Kidney glomerular epithelial cell (primary cell): ENCODE measurements around the gene OSBPL5.
"Not testable (repeated sequence)": the region's sequence is repeated elsewhere in the genome, so short reads cannot be mapped to it uniquely, and the experiment has no call there.

Source experiments
- DNase-seq: peaks from one replicate; lab custom pipeline; 2025; lab: John Stamatoyannopoulos, UW

OSBPL5 gene

GRCh38 chr11:3121416-3121815, 43.7 kb downstream of the OSBPL5 start:
- DNase-seq, result no peak

DNA sequence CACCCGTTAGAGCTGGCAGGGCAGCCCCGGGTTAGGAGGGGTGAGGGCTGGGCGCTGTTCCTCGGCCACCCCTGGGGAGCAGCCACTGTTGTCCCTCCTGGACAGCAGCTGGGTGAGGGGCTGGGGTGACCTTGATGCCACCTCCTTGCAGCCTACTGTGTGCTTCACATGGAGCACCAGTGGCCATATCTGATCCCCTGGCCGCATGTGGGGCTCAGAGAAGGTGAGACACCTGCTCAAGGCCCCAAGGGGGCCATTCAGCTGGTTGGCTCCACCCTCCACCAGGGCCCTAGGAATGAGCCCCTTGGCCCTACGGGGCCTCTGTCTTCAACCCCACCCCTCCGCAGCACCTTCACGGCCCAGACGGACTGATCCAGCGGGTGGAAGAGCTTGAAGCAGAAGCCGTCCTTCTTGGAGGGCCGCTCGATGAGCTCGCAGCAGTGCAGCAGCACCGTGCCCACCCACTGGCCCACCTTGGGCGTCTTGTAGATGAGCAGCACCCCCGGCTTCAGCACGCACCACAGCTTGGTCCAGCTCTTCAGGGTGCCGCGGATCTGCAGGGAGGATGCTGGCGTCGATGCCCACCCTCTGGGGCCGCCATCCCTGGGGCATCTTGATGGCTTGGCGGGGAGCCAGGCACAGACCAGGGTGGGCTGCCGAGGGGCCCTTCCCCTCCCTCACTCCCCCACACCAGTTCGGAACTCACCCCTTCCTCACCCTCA, 44.9 kb downstream of the OSBPL5 start:
- no peak for DNase-seq

DNA sequence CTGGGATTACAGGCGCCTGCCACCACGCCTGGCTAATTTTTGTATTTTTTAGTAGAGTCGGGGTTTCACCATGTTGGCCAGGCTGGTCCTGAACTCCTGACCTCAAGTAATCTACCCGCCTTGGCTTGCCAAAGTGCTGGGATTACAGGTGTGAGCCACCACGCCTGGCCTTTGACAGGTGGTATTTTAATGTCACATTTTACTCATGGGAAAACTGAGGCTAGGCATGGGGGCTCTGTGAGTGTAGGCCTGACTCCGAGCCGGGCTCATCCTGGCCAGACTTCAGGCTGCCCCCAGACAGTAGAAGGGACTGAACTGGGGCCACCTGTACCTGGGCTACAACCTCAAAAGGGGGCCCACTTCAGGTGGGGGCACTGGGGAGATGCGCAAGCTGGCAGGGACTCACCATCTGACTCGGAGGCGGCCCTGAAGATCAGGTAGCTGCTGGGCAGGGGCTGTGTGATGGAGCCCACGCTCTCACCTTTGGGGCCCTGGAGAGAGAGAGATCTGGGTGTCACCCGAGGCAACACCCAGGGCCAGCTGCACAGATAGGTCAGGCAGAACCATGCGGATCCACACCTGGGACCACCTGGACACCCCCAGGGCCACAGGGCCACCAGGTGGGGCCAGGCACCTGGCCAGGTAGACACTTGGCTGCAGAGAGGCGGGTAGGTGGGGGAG, 45.8 kb downstream of the OSBPL5 start:
- DNase-seq, result no peak

DNA sequence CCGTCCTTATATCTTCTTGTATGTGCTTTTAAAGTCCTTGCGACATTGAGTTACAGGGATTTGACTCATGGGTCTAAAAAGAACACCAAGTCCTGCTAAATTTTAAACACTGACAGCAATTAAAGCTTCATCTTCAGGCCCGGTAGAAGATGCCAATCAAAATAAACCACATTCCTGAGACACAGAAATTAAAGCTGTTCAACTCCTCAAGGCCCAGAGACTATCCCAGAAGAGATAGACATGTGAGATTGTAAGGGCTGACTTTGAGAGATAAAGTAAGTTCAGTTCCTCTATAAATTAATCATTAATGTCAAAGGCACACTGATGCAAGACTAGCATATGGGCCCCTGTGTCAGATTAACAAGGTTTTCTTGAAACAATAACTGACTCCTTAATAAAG, 49.8 kb downstream of the OSBPL5 start:
- no peak for DNase-seq

DNA sequence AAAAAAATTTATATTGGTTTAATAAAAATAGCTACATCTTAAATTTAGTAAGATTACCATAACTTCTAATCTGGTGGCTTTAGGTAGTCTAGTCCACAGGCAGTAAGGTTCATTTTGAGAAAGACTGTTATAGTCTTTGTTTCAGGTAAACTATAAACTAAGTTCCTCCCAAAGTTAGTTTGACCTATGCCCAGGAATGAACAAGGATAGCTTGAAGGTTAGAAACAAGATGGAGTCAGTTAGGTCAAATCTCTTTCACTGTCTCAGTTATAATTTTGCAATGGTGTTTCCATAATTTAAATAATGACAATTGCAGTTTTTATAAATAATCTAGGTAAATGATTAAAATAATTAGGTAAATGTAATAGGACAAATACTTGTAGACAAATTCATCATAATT, 51.4 kb downstream of the OSBPL5 start:
- DNase-seq, result not testable (repeated sequence)

DNA sequence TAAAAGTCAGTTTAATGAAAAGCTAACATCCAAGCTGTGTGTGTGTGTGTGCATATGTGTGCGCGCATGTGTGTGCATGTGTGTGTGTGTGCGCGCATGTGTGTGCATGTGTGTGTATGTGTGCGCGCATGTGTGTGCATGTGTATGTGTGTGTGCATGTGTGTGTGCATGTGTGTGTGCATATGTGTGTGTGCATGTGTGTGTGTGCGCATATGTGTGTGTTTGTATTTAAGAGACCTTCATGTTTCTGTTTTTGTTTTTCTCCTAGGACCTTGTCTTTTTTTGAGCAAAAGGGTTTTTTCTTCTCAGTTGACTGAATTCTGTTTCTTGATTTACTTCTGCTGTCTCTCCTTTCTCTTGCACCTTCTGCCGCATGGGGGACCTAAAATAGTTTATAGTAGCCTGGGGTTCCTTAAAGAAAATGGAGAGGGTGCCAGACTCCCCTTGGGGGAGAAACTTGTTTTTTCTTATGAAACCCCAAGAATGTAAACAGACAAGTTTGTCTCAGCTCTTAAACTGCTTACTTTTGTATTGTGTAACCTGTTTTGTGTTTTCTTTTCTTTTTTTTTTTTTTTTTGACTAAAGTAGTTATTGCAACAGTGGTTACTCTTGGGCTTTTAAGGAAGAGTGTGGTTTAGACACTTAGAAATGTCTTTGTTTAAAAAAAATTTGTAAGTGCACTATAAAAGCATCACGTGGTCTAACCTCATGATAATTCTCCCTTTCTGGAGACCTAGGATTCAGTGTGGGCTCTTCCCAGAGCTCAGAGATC, 53.0 kb downstream of the OSBPL5 start:
- DNase-seq, result no peak

DNA sequence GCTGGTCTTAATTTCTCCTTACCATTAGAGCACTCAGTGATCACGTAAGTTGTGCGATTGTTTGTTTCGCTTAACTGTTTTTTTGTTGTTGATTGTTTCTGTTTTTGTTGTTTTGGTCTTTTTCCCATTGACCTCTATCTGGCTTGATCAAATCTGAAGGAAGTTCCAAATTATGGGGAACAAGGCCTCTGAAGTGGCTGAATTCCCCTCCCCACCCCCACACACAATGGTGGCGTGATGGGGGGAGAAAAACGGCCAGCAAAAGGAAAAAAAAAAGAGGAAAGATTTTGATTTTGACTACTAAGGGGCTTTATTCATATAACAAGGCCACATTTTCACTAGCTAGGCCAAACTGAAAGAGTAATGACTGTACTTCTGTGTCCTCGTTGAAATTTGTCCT, 53.6 kb downstream of the OSBPL5 start:
- no peak for DNase-seq

DNA sequence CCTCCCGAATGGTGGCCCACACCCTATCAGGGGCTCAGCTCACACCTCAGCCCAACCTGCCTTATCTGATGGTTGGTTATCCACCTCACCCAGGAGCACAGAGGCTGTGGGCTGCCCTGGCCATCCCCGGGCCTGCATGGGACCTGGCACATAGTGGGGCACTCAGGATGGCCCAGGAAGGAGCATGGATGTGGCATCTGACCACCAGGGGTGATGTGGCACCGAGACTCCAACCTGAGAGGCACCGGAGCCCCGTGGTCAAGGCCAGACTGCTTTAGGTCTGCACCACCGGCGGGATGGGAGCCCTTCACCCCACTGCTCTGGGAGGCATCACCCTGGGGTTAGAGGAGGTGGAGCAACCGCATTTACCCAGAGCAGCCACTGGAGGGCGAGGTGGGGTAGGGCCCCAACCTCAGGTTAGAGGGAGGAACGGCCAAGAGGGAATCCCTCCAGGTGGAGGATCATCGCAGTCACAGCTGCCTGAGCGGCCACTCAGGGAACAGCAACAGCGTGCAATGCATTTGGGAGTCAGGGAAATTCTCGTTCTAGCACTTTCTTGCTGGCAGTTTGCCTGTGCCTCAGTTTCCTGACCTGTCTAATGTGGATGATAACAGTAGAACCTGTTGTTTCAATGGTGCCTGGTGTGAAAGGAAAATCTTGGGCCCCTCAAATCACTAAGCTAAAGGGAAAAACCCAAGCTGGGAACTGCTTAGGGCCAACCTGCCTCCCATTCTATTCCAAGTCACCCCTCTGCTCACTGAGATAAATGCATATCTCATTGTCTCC, 55.0 kb downstream of the OSBPL5 start:
- DNase-seq, result no peak

- DNase-seq, result no peak
These were observed 55.7 kb downstream of the OSBPL5 start for GRCh38 chr11:3109434-3109833.

DNA sequence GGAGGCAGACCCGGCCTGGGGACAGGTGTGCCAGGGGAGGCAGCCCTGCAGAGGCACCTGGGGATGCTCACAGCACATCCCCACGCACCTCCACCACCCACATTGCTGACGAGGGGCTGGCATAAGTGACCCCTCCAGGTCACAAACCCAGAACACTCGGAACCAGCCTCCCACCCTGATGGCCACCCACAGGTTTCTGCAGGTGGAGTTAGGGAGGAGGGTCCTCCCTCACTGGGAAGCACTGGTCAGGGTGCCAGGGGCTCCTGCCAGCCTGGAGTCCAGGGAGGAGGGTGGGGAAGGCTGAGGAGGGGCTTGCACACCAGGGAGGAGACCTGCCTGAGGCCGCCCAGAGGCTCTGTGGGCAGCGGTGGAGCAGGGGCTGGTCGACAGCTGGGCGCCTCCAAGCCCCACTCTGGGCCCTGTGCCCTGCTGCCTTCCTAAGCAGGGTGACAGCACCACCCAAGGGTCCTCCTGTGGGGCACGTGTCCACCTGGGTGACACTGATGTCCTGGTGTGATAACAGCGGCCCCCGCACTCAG, 56.9 kb downstream of the OSBPL5 start:
- no peak for DNase-seq

DNA sequence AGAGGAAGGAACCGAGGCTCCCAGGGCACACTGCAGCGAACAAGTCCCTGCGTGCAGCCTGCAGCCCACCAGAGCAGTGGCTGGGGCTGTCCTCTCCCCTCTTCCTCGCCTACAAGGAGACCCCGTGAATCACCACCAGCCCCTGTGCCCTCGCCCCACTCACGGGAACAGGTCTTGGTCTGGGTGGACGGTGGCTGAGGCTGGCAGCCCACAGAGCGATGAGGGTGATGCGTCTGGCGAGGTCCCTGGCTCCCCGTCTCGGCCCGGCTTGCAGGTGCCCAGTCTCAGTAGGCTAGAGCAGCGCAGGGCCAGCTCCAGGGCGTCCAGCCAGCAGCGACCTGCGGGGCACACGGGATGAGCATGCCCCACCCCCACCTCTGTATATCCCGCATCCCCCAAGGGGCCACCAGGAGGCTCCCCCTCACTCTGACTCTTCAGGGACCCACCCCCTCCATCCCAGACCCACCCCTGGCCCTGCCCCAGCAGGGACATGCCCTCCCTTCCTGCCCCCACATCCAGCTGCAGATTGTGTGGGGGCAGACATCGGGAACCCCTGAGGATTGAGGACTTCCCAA, 57.4 kb downstream of the OSBPL5 start:
- no peak for DNase-seq

DNA sequence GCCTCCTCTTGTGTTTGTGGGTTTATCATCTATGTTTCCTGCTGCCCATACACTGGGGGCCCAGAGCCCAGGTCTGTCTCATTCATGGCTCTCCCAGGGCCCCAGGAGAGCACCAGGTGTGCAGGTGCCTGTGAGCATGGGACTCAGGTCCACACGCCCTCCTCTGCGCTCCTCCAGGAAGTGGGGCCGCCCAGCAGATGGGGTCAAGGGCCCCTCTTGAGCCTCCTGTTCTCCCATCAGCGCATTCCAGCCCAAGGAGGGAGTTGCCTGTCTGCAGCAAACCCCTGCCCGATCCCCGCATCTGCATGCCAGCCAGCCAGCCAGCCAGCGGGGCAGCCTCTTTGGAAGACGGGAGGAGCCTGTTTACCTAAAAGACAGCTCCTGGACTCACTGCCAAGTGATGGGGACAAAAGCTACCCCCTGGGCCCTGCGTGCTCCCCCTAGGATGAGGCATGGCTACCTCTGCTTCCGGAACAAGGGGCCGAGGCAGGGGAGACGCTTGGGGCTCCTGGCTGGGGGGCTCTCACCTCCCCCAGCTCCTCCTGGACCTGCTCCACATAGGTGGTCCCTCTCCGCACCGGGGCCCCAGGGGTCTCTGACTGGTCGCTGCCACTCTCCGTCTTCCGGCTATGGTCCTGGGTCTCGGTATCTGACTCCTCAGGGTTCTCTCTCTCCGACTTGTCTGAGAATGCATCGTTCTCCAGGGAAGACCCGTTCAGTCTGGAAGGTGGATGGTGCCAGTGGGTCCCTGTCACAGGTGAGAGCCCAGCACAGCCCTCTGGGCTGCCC, 58.2 kb downstream of the OSBPL5 start:
- DNase-seq, result no peak

DNA sequence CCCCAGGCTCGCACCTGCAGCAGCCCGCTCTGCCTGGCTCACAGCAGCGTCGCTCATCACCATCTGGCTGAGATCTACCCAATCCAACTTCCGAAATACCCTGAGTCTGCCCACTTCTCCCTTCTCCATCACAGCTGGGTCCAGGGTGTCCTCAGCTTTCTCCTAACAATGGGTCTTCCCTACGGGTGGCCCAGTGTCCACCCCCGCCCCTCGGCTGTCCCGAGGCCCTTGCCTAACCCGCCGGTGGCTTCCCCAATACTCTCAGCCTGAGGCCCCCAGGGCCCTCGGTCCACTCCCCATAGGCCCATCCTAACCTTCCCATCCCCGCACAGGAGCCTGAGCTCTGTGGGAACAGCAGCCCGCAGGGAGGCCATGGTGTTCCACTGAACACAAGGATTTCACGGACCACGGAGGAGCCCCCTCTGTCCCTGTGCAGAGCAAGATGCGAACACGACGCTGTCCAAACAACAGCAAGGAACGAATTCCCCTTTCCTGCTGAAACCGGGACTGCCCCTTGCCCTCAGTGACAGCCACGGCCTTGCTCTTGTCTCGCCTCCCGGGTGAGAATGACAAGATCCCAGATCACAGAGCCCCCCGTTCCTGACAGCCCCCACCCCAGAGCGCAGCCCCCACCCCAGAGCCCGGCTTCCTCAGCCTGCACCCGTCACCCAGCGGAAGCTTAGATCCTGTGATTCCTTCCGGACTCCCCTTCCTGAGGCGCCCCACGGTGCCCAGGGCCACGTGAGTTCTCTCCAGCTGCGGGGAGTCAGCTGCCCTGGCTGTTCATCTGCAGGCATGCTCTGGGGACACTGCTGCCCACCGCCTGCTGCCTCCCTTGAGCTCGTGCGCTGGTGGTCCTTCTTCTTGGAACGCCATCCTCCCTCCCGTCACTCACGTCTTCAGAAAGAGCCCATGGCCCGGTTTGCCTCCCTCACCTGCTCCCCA, 59.0 kb downstream of the OSBPL5 start:
- no peak for DNase-seq

DNA sequence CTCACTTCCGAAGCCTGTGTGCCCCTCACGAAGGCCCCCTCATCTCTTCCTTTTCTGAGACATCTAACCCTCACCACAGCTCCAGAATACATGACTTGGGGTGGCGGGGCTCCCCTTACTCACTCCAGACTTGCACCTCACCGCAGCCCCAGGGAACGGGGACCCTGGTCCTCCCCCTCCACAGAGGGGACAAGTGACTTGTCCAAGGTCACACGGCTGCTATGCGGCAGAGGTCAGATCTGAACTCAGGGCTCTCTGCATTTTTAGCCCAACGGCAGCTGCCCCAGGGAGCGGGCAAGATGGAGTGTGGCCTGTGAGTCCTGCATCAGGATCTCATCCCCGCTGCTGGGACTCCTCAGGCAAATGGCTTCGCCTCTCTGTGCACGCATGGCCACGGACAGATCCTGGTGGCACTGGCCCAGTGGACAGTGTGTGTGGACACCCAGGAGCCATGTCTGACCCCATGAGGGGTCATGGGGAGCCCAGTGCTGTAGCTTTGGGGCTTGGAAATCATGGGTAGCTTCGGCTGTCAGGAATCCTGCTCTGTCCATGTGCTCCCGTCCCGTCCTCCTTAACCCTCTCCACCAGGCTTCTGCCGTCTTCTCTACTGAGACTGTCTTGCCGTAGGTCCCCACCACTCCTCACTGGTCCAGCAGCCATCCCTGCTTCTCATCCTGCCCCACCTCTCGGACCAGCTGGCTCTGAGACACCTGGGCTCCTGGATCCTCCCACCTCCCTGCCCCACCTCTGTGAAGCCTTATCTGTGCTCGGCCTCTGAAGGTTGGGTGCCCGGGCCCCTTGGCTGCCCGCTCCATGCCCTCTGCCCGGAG, 59.9 kb downstream of the OSBPL5 start:
- no peak for DNase-seq

- no peak for DNase-seq
These were observed 60.9 kb downstream of the OSBPL5 start for GRCh38 chr11:3104051-3104714.

DNA sequence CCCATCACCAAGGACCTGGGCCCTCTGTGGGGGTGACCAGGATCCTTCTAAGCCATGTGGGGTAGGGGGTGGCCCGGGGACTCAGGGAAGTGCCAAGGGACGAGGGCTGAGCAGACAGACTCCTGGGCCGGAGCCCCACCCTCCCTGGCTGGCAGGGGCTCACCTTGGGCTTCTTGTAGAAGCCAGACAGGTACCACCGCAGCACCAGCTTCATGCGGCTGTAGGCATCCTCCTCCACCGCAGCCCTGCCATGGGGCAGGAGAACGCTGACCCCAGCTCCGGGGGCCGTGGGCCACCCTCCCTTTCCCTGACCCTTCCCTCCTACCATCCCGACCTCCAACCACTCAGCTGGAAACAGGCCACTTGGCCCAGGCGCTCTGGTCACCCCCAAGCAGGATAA, 62.0 kb downstream of the OSBPL5 start:
- DNase-seq, result no peak

GRCh38 chr11:3102641-3102921, 62.5 kb downstream of the OSBPL5 start:
- no peak for DNase-seq

GRCh38 chr11:3101921-3102640, 63.0 kb downstream of the OSBPL5 start:
- no peak for DNase-seq
